Measurements from ENCODE around the gene MYORG. TPM values are rescaled to one million over a fixed set of nuclear protein-coding genes. Genes with fewer than 3 reads are reported as not detected.

MYORG gene
- total RNA-seq, 2 experiments from 2014 or later, result 2.2 to 2.3 TPM

GRCh38 chr9:34400686-34401602 lies 24.2 kb upstream of the MYORG start:
- peaks cover 8% of the 10 kb centered on the region for H3K36me3 Mint-ChIP-seq (ENCODE audit: low read depth)
- H3K4me1 Mint-ChIP-seq, result no peaks in the 10 kb centered on the region
- no peak overlapping the region for H3K4me3 Mint-ChIP-seq
- DNase-seq (no peak), ATAC-seq (no peak)
- H3K27me3 Mint-ChIP-seq, result no peaks in the 10 kb centered on the region
- intact Hi-C loops (cut with DNase I, micrococcal nuclease), result no loop called here
- ChIA-PET CTCF (no interaction called here), POLR2A (no interaction called here)
- no peak overlapping the region for H3K27ac Mint-ChIP-seq
- no peaks in the 10 kb centered on the region for H3K9me3 Mint-ChIP-seq (ENCODE audit: low read depth)

GRCh38 chr9:34400275-34400674 lies 23.6 kb upstream of the MYORG start:
- no peak for DNase-seq
- no peak overlapping the region for H3K4me3 Mint-ChIP-seq
- no peaks in the 10 kb centered on the region for H3K4me1 Mint-ChIP-seq
- intact Hi-C loops (cut with DNase I, micrococcal nuclease), result no loop called here
- peaks cover 8% of the 10 kb centered on the region for H3K36me3 Mint-ChIP-seq (ENCODE audit: low read depth)
- no peaks in the 10 kb centered on the region for H3K27me3 Mint-ChIP-seq
- H3K27ac Mint-ChIP-seq, result no peak overlapping the region
- POLR2A ChIA-PET, result no interaction called here
- ATAC-seq, result no peak
- no peaks in the 10 kb centered on the region for H3K9me3 Mint-ChIP-seq (ENCODE audit: low read depth)
- CTCF ChIA-PET, result no interaction called here

GRCh38 chr9:34399729-34400128 lies 23.0 kb upstream of the MYORG start:
- H3K27me3 Mint-ChIP-seq, result no peaks in the 10 kb centered on the region
- intact Hi-C loops (cut with DNase I, micrococcal nuclease), result no loop called here
- no peak overlapping the region for H3K27ac Mint-ChIP-seq
- ATAC-seq, result no peak
- peaks cover 8% of the 10 kb centered on the region for H3K36me3 Mint-ChIP-seq (ENCODE audit: low read depth)
- DNase-seq, result no peak
- CTCF ChIA-PET, result no interaction called here
- no peaks in the 10 kb centered on the region for H3K9me3 Mint-ChIP-seq (ENCODE audit: low read depth)
- no peaks in the 10 kb centered on the region for H3K4me1 Mint-ChIP-seq
- no peak overlapping the region for H3K4me3 Mint-ChIP-seq
- POLR2A ChIA-PET, result no interaction called here

- Mint-ChIP-seq H3K4me1 (no peaks in the 10 kb centered on the region), H3K36me3 (ENCODE audit: low read depth) (peaks cover 8% of the 10 kb centered on the region), H3K27ac (no peak overlapping the region), H3K27me3 (no peaks in the 10 kb centered on the region), H3K4me3 (no peak overlapping the region), H3K9me3 (ENCODE audit: low read depth) (no peaks in the 10 kb centered on the region)
- POLR2A ChIA-PET, result no interaction called here
- CTCF ChIA-PET, result no interaction called here
- DNase-seq (no peak), ATAC-seq (no peak)
- intact Hi-C loops (cut with DNase I, micrococcal nuclease), result no loop called here
These were observed 22.2 kb upstream of the MYORG start for GRCh38 chr9:34398875-34399274.

- ChIA-PET POLR2A (no interaction called here), CTCF (no interaction called here)
- no peaks in the 10 kb centered on the region for H3K4me1 Mint-ChIP-seq
- no peak overlapping the region for H3K4me3 Mint-ChIP-seq
- intact Hi-C loops (cut with DNase I, micrococcal nuclease), result no loop called here
- H3K9me3 Mint-ChIP-seq (ENCODE audit: low read depth), result no peaks in the 10 kb centered on the region
- H3K36me3 Mint-ChIP-seq (ENCODE audit: low read depth), result peaks cover 5% of the 10 kb centered on the region
- no peaks in the 10 kb centered on the region for H3K27me3 Mint-ChIP-seq
- no peak for DNase-seq
- no peak for ATAC-seq
- H3K27ac Mint-ChIP-seq, result no peak overlapping the region
These were observed 19.8 kb upstream of the MYORG start for GRCh38 chr9:34396276-34397214.

- Mint-ChIP-seq H3K36me3 (ENCODE audit: low read depth) (no peaks in the 10 kb centered on the region), H3K9me3 (ENCODE audit: low read depth) (no peaks in the 10 kb centered on the region), H3K27me3 (no peaks in the 10 kb centered on the region), H3K4me3 (no peak overlapping the region), H3K4me1 (no peaks in the 10 kb centered on the region), H3K27ac (no peak overlapping the region)
- CTCF ChIA-PET, result interaction anchor here (0.5 to 1.5 kb wide), 3 partner anchors 11 to 1422 kb away, joined by 3 to 14 read pairs (median 4); no protein-coding TSS in a partner anchor
- intact Hi-C loops (cut with DNase I, micrococcal nuclease), result no loop called here
- DNase-seq (no peak), ATAC-seq (no peak)
- POLR2A ChIA-PET, result no interaction called here
These were observed 15.8 kb upstream of the MYORG start for GRCh38 chr9:34392511-34392910.

- CTCF ChIA-PET, result interaction anchor here (0.6 to 2.3 kb wide), 5 partner anchors 12 to 633 kb away, joined by 3 to 7 read pairs (median 4); no protein-coding TSS in a partner anchor
These were observed 10.5 kb upstream of the MYORG start for GRCh38 chr9:34387239-34387638.

GRCh38 chr9:34386656-34387055 lies 10.0 kb upstream of the MYORG start:
- POLR2A ChIA-PET, result no interaction called here
- ATAC-seq, result no peak
- no peaks in the 10 kb centered on the region for H3K9me3 Mint-ChIP-seq (ENCODE audit: low read depth)
- no peaks in the 10 kb centered on the region for H3K36me3 Mint-ChIP-seq (ENCODE audit: low read depth)
- CTCF ChIA-PET, result interaction anchor here (0.6 to 1.4 kb wide), 4 partner anchors 17 to 633 kb away, joined by 3 to 5 read pairs (median 4); no protein-coding TSS in a partner anchor
- H3K27me3 Mint-ChIP-seq, result no peaks in the 10 kb centered on the region
- H3K4me1 Mint-ChIP-seq, result no peaks in the 10 kb centered on the region
- H3K27ac Mint-ChIP-seq, result no peak overlapping the region
- H3K4me3 Mint-ChIP-seq, result no peak overlapping the region
- intact Hi-C loops (cut with DNase I, micrococcal nuclease), result loop anchor here in 1 of 2 experiments (5.0 kb wide), 1 partner anchor 51 kb away; no protein-coding TSS in a partner anchor
- no peak for DNase-seq

More at GRCh38 chr9:34387239-34387638, 10.5 kb upstream of the MYORG start:
- ATAC-seq (no peak), DNase-seq (no peak)
- no peaks in the 10 kb centered on the region for H3K27me3 Mint-ChIP-seq
- intact Hi-C loops (cut with DNase I, micrococcal nuclease), result loop anchor here in 1 of 2 experiments (5.0 kb wide), 1 partner anchor 50 kb away; no protein-coding TSS in a partner anchor
- POLR2A ChIA-PET, result no interaction called here
- H3K36me3 Mint-ChIP-seq (ENCODE audit: low read depth), result no peaks in the 10 kb centered on the region
- no peak overlapping the region for H3K4me3 Mint-ChIP-seq
- no peaks in the 10 kb centered on the region for H3K4me1 Mint-ChIP-seq
- no peaks in the 10 kb centered on the region for H3K9me3 Mint-ChIP-seq (ENCODE audit: low read depth)
- H3K27ac Mint-ChIP-seq, result no peak overlapping the region

GRCh38 chr9:34385561-34386230 lies 9.0 kb upstream of the MYORG start:
- CTCF ChIA-PET, result interaction anchor here (1.0 to 1.4 kb wide), 2 partner anchors 18 to 133 kb away, joined by 3 to 5 read pairs; no protein-coding TSS in a partner anchor
- H3K27ac Mint-ChIP-seq, result no peak overlapping the region

GRCh38 chr9:34384368-34385165 lies 7.9 kb upstream of the MYORG start:
- Mint-ChIP-seq H3K36me3 (ENCODE audit: low read depth) (no peaks in the 10 kb centered on the region), H3K27ac (no peak overlapping the region), H3K4me3 (no peak overlapping the region), H3K4me1 (peaks cover 18% of the 10 kb centered on the region), H3K27me3 (no peaks in the 10 kb centered on the region), H3K9me3 (ENCODE audit: low read depth) (no peaks in the 10 kb centered on the region)
- ATAC-seq (no peak), DNase-seq (no peak)
- intact Hi-C loops (cut with DNase I, micrococcal nuclease), result loop anchor here in 1 of 2 experiments (5.0 kb wide), 1 partner anchor 53 kb away; no protein-coding TSS in a partner anchor
- ChIA-PET POLR2A (no interaction called here), CTCF (interaction anchor here (0.6 kb wide), 3 partner anchors 8 to 243 kb away, joined by 3 to 9 read pairs (median 3); partner anchors contain the start of gene MYORG)

More at GRCh38 chr9:34385561-34386230, 9.0 kb upstream of the MYORG start:
- Mint-ChIP-seq H3K4me1 (peaks cover 7% of the 10 kb centered on the region), H3K27me3 (no peaks in the 10 kb centered on the region), H3K36me3 (ENCODE audit: low read depth) (no peaks in the 10 kb centered on the region), H3K4me3 (no peak overlapping the region), H3K9me3 (ENCODE audit: low read depth) (no peaks in the 10 kb centered on the region)
- intact Hi-C loops (cut with DNase I, micrococcal nuclease), result loop anchor here in 1 of 2 experiments (5.0 kb wide), 1 partner anchor 52 kb away; no protein-coding TSS in a partner anchor
- ATAC-seq, result no peak
- no peak for DNase-seq
- POLR2A ChIA-PET, result interaction anchor here (0.5 kb wide), 1 partner anchor 243 kb away, joined by 3 read pairs; no protein-coding TSS in a partner anchor

Data from activated CD4-positive, alpha-beta T cell treated with anti-CD3 and anti-CD28 coated beads for 36 hours (primary cell).